ENCODE data around the gene RPS6KA2. TPM values are rescaled to one million over a fixed set of nuclear protein-coding genes. Genes with fewer than 3 reads are reported as not detected.

Gene RPS6KA2
- total RNA-seq, 4 donors from 2014 or later = 64.9 to 101 (median 81.6) TPM

GRCh38 chr6:166438211-166438861 is 188.7 kb downstream of the RPS6KA2 start:
- Histone ChIP-seq H3K36me3 (no peaks in the 10 kb centered on the region), H3K4me1 (no peaks in the 10 kb centered on the region), H3K27ac (no peak overlapping the region), H3K27me3 (no peaks in the 10 kb centered on the region), H3K4me3 (replicated peaks in 1 of 3) (no peak overlapping the region), H3K9me3 (no peaks in the 10 kb centered on the region)
- TF ChIP-seq CTCF (IDR thresholded peaks at IDR 0.05) = no peak
- no peak for TF ChIP-seq POLR2A (IDR thresholded peaks at IDR 0.05)
- 86 to 92% methylated on average over 16 of the region's 16 CpGs for WGBS, 2 donors
- intact Hi-C loops (cut with DNase I) = no loop called here
- DNase-seq = no peak

GRCh38 chr6:166437661-166438060 is 189.4 kb downstream of the RPS6KA2 start:
- 92 to 94% methylated on average over 15 of the region's 15 CpGs for WGBS, 2 donors
- H3K27me3 ChIP-seq = no peaks in the 10 kb centered on the region
- H3K36me3 ChIP-seq = no peaks in the 10 kb centered on the region
- intact Hi-C loops (cut with DNase I) = no loop called here
- no peaks in the 10 kb centered on the region for H3K9me3 ChIP-seq
- no peak for TF ChIP-seq POLR2A (IDR thresholded peaks at IDR 0.05)
- no peak for TF ChIP-seq CTCF (IDR thresholded peaks at IDR 0.05)
- no peak overlapping the region for H3K4me3 ChIP-seq (replicated peaks in 1 of 3)
- no peak overlapping the region for H3K27ac ChIP-seq
- H3K4me1 ChIP-seq = no peaks in the 10 kb centered on the region
- no peak for DNase-seq

- intact Hi-C loops (cut with DNase I) = no loop called here
- H3K9me3 ChIP-seq = no peaks in the 10 kb centered on the region
- no peak for TF ChIP-seq CTCF (IDR thresholded peaks at IDR 0.05)
- TF ChIP-seq POLR2A (IDR thresholded peaks at IDR 0.05) = no peak
- no peaks in the 10 kb centered on the region for H3K27me3 ChIP-seq
- DNase-seq = no peak
- H3K27ac ChIP-seq = no peak overlapping the region
- H3K4me1 ChIP-seq = no peaks in the 10 kb centered on the region
- peaks cover 8 to 10% of the 10 kb centered on the region in 2 donors for H3K36me3 ChIP-seq
- 76 to 82% methylated on average over 19 to 23 of the region's 24 CpGs for WGBS, 2 donors
- no peak overlapping the region for H3K4me3 ChIP-seq (replicated peaks in 1 of 3)
Observed at GRCh38 chr6:166436195-166437139, 190.6 kb downstream of the RPS6KA2 start.

- no peak overlapping the region for H3K27ac ChIP-seq
- H3K36me3 ChIP-seq = peaks cover 8 to 19% of the 10 kb centered on the region in 2 donors
- DNase-seq = no peak
- WGBS, 2 donors = 69 to 73% methylated on average over 10 of the region's 10 CpGs
- intact Hi-C loops (cut with DNase I) = no loop called here
- H3K9me3 ChIP-seq = no peaks in the 10 kb centered on the region
- H3K4me1 ChIP-seq = no peaks in the 10 kb centered on the region
- H3K27me3 ChIP-seq = no peaks in the 10 kb centered on the region
- H3K4me3 ChIP-seq (replicated peaks in 1 of 3) = no peak overlapping the region
- TF ChIP-seq CTCF (IDR thresholded peaks at IDR 0.05) (no peak), POLR2A (IDR thresholded peaks at IDR 0.05) (no peak)
Observed at GRCh38 chr6:166435574-166435973, 191.5 kb downstream of the RPS6KA2 start.

GRCh38 chr6:166434336-166434735 is 192.7 kb downstream of the RPS6KA2 start:
- Histone ChIP-seq H3K9me3 (no peaks in the 10 kb centered on the region), H3K4me1 (no peaks in the 10 kb centered on the region), H3K4me3 (replicated peaks in 1 of 3) (no peak overlapping the region), H3K27me3 (no peaks in the 10 kb centered on the region), H3K27ac (no peak overlapping the region), H3K36me3 (peaks cover 19 to 26% of the 10 kb centered on the region in 2 donors)
- 87 to 89% methylated on average over 5 of the region's 5 CpGs for WGBS, 2 donors
- TF ChIP-seq POLR2A (IDR thresholded peaks at IDR 0.05) (no peak), CTCF (IDR thresholded peaks at IDR 0.05) (no peak)
- no peak for DNase-seq
- intact Hi-C loops (cut with DNase I) = no loop called here
